Liver (tissue), 3 donors: ENCODE results near the gene BRCA2.

Experiments
- CTCF ChIP-seq: fragments of 150-350 bp; IDR thresholded peaks from 2 replicates; pipeline ENCODE4 v1.5.1; 2017; ENCODE audit warnings: improper control_type of control experiment, low read depth, low read length; ENCODE audit not compliant: missing input control
- EGR1 ChIP-seq, 2 donors: IDR thresholded peaks; 2 replicates each; pipeline ENCODE4 v1.6.1; 2016 to 2018; ENCODE audit warnings: antibody characterized with exemption in 2 of 2, low read depth in 2 of 2
- JUND ChIP-seq, 2 donors: IDR thresholded peaks; 2 replicates each; pipeline ENCODE4 v1.6.1; 2016; ENCODE audit warnings: antibody characterized with exemption in 2 of 2
- donor health status: healthy.
- donor health status: healthy.

DNA sequence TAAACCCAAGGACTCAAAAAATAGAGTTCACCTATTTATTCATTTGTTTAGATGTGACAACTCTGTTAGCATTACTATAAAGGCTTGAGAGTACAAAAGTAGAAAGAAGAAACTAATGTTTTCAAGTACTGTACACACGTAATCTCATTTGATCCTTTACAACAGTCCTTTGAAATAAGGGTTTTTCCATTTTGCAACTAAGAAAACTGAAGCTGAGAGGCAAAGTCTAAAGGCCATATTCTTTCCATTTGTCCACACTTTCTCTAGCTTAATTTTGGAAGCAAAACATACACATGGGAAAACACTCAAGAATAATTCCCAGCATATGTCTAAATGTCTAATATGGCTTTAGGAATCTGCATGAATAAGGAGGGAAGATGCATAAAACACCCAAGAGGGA lies 34.2 kb upstream of the BRCA2 start:
- TF ChIP-seq CTCF (no peak), JUND (IDR thresholded peaks at IDR 0.05) (no peak), EGR1 (IDR thresholded peaks at IDR 0.05; ENCODE audit: low read depth in 2 of 2) (no peak)
